ENCODE data around the gene NTRK3. TPM values are rescaled to one million over a fixed set of nuclear protein-coding genes. Genes with fewer than 3 reads are reported as not detected.

NTRK3 gene
- total RNA-seq, 2 experiments from 2014 or later, result 0.78 TPM; not detected in 1

DNA sequence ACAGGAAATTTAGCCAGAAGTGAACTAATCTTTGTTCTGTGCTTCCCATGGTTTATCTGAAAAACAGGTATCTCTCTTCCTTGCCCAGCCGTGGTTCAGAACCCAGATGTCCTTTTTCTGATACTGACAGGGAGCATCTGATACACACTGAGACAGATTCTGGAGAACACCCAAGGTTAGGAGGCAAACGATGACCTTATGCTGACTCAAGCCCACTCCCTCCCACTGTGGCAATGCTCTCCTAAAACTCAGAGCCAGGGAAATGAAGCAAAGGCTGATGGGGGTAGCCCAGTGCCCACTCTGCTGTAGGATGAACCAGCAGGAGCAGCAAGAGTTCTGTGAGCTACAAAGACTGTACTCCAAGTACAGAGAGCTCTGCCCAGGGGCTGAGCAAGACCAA, 225.1 kb downstream of the NTRK3 start:
- no peak for TF ChIP-seq CTCF (IDR thresholded peaks at IDR 0.05)
- H3K27ac Mint-ChIP-seq, result no peak overlapping the region
- Histone ChIP-seq H3K27ac (ENCODE audit: low read depth in 1 of 2, low read length in 2 of 2) (no peak overlapping the region), H3K27me3 (ENCODE audit: control insufficient read depth in 1 of 2, insufficient read depth in 2 of 2, low read length in 2 of 2) (peaks cover 0 to 2% of the 10 kb centered on the region in 2 experiments), H3K36me3 (ENCODE audit: insufficient read depth, low read length) (no peaks in the 10 kb centered on the region), H3K4me3 (ENCODE audit: low read length) (no peak overlapping the region), H3K9me3 (ENCODE audit: control insufficient read depth in 1 of 2, insufficient read depth in 1 of 2, low read length in 2 of 2) (peaks cover 0 to 4% of the 10 kb centered on the region in 2 experiments), H3K4me1 (ENCODE audit: insufficient read depth, low read length) (no peaks in the 10 kb centered on the region)
- no peaks in the 10 kb centered on the region for H3K36me3 Mint-ChIP-seq (ENCODE audit: low read depth)
- no peak overlapping the region for H3K4me3 Mint-ChIP-seq
- DNase-seq, result no peak
- no peaks in the 10 kb centered on the region for H3K4me1 Mint-ChIP-seq (ENCODE audit: low read depth)
- ATAC-seq (ENCODE audit: poor library complexity), result no peak
- POLR2A ChIA-PET, result no interaction called here
- intact Hi-C loops (cut with DNase I, micrococcal nuclease), result no loop called here
- peaks cover 22% of the 10 kb centered on the region for H3K27me3 Mint-ChIP-seq
- CTCF ChIA-PET, result no interaction called here
- no peaks in the 10 kb centered on the region for H3K9me3 Mint-ChIP-seq

DNA sequence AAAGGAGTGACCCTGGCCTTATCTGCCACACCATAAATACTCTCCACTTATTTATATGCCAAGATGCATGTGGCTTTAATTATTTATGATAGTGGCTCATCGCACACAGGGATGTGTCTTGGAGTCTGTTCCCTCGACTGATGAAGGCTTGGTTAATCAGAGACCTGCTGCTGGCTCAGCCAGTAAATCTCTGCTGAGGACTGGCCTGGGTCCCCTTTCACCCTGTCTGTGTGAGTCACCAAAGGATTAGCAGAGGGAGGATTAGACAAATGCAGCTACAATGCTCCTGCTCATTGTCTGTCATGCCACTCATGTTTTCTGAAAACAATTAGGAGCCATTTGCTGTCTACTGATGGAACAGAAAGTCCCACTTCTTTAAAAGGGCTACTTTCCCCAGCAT, 226.8 kb downstream of the NTRK3 start:
- ATAC-seq (ENCODE audit: poor library complexity), result no peak
- Histone ChIP-seq H3K27me3 (ENCODE audit: control insufficient read depth in 1 of 2, insufficient read depth in 2 of 2, low read length in 2 of 2) (no peaks in the 10 kb centered on the region), H3K4me3 (ENCODE audit: low read length) (no peak overlapping the region), H3K4me1 (ENCODE audit: insufficient read depth, low read length) (no peaks in the 10 kb centered on the region), H3K36me3 (ENCODE audit: insufficient read depth, low read length) (no peaks in the 10 kb centered on the region), H3K9me3 (ENCODE audit: control insufficient read depth in 1 of 2, insufficient read depth in 1 of 2, low read length in 2 of 2) (peaks cover 0 to 4% of the 10 kb centered on the region in 2 experiments), H3K27ac (ENCODE audit: low read depth in 1 of 2, low read length in 2 of 2) (no peak overlapping the region)
- H3K27ac Mint-ChIP-seq, result no peak overlapping the region
- CTCF ChIA-PET, result no interaction called here
- POLR2A ChIA-PET, result no interaction called here
- peaks cover 3% of the 10 kb centered on the region for H3K9me3 Mint-ChIP-seq
- TF ChIP-seq CTCF (IDR thresholded peaks at IDR 0.05), result no peak
- H3K27me3 Mint-ChIP-seq, result peaks cover 8% of the 10 kb centered on the region
- no peak overlapping the region for H3K4me3 Mint-ChIP-seq
- no peaks in the 10 kb centered on the region for H3K4me1 Mint-ChIP-seq (ENCODE audit: low read depth)
- intact Hi-C loops (cut with DNase I, micrococcal nuclease), result no loop called here
- no peak for DNase-seq
- H3K36me3 Mint-ChIP-seq (ENCODE audit: low read depth), result no peaks in the 10 kb centered on the region

DNA sequence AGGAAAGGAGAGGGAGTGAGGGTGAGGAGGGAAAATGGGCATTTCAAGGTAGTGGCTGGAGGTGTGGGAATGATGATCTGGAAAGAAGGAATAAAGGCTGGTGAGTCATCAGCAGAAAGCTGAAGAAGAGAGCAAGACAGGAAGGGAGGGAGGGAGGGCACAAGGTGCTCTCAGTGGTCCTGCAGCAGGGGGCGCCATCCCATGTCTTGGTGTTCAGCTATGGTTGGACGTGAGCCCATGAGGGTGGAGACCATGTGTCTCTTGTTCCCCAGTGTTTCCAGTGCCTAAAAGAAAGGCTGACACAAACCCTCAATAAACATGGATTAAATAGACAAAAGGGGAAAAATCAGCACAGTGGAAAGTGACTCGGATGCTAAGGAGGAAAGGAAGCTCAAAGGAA, 228.5 kb downstream of the NTRK3 start:
- Mint-ChIP-seq H3K4me3 (no peak overlapping the region), H3K9me3 (peaks cover 3% of the 10 kb centered on the region), H3K27me3 (peaks cover 8% of the 10 kb centered on the region), H3K4me1 (ENCODE audit: low read depth) (no peaks in the 10 kb centered on the region), H3K27ac (no peak overlapping the region), H3K36me3 (ENCODE audit: low read depth) (no peaks in the 10 kb centered on the region)
- no peaks in the 10 kb centered on the region for H3K27me3 ChIP-seq (ENCODE audit: control insufficient read depth in 1 of 2, insufficient read depth in 2 of 2, low read length in 2 of 2)
- no peak for ATAC-seq (ENCODE audit: poor library complexity)
- peaks cover 0 to 4% of the 10 kb centered on the region in 2 experiments for H3K9me3 ChIP-seq (ENCODE audit: control insufficient read depth in 1 of 2, insufficient read depth in 1 of 2, low read length in 2 of 2)
- H3K27ac ChIP-seq (ENCODE audit: low read depth in 1 of 2, low read length in 2 of 2), result no peak overlapping the region
- TF ChIP-seq CTCF (IDR thresholded peaks at IDR 0.05), result no peak
- H3K4me3 ChIP-seq (ENCODE audit: low read length), result no peak overlapping the region
- no peak for DNase-seq
- ChIA-PET POLR2A (no interaction called here), CTCF (no interaction called here)
- H3K4me1 ChIP-seq (ENCODE audit: insufficient read depth, low read length), result no peaks in the 10 kb centered on the region
- intact Hi-C loops (cut with DNase I, micrococcal nuclease), result no loop called here
- no peaks in the 10 kb centered on the region for H3K36me3 ChIP-seq (ENCODE audit: insufficient read depth, low read length)

Measured in CD4-positive, alpha-beta T cell (primary cell).